Stimulated activated CD4-positive, alpha-beta T cell treated with anti-CD3 and anti-CD28 coated beads, Interleukin-1b, Interleukin-23, amount 100 ng/mL, for 48 hours (primary cell): Measurements from ENCODE around the gene OR6V1.
"Not testable (repeated sequence)": the region's sequence is repeated elsewhere in the genome, so short reads cannot be mapped to it uniquely, and the experiment has no call there.

Experiments
- DNase-seq: peaks from one replicate; pipeline ENCODE4 v3.0.0-alpha.2; 2020

The OR6V1 gene

DNA sequence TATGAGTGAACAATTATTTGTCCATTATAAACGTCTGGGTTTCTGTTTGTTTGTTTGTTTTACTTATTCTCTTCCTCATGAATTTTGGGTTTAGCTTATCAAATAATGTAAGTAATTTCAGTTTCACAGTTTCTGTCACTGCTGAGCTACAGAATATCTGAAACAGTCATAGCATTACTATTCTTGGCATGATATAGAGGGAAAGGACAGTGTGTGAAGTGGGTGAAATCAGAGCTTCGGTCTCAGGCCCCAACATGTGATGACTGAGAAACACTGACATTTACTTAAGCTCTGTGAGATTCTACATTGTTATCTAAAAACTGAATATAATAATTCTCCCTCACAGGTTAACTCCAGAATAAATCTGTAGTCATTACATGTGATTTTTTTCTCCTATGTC lies 8.8 kb upstream of the OR6V1 start:
- no peak for DNase-seq

DNA sequence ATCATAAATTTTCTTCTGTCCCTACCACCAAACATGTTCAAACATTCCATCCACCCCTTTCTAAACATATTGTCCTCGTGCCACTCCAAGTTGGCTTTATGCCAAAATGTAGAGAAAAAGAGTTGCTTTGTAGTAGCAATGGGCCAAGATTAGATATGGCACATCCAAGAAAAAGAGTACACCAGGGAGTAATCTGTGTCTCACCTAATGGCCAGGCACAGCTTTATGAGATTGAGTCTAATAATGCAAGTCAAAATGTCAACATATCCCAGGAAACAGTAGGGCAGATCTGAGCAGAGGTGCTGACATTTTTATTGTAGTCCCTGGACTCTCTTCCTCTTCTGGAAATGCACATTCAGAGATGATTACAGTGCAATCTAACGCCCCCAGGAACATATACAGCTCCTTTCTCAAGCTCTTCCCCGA lies 5.7 kb upstream of the OR6V1 start:
- DNase-seq: no peak

DNA sequence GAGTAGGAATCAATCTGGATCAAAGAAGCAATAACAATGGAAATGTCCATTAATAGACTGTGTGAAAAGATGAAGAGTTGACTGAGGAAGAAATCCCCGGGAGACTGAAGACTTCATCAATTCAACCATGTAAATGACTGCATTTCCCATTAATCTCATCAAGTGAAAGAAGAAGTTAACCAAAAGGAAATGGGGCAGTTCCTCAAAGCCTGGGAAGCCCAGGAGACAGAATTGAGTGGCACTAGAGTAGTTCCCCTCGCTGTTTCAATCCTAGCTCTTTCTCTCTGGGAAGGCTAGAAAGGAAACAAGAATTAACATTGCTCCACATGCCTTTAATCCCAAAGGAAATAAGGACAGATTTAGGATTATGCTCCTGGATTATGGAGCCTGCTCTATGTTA lies 4.8 kb upstream of the OR6V1 start:
- DNase-seq: no peak

DNA sequence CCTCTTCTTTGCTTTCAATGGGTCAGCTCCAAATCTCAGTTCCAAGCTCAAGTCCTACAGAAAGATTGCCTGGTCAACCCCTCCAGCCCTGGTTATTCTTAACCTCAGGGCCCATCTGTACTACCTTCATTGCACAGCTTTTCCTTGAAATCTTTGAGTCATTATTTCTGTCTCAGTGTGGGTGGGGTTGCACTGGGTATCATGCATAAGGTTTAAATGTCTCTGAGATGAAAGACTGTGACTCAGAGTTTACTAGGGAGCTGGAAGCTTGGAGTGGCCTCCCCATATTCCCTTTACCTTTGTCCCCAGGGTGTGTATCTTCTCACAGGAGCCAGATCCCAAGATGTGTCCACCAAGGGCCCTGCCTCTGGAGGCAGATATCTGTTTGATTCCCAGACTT lies 3.3 kb upstream of the OR6V1 start:
- no peak for DNase-seq

DNA sequence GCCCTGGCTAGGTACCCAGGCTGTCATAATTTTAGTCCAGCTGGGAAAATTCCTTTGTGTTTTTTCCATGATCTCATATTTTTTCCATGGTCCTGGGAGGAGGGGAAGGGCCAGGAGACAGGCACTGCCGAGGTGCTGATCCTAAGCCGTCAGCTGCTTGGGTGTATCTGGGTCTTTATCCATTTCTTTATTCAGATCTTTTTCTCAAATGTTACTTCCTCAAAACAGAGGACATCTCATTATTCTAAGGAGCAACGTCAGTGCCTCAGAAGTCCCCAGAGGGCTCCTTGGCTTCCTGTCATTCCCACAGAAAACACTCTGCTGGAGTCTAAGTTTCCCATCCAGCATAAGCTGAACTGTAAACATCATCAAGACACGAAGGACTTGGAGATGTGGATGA lies 2.8 kb upstream of the OR6V1 start:
- DNase-seq: no peak

DNA sequence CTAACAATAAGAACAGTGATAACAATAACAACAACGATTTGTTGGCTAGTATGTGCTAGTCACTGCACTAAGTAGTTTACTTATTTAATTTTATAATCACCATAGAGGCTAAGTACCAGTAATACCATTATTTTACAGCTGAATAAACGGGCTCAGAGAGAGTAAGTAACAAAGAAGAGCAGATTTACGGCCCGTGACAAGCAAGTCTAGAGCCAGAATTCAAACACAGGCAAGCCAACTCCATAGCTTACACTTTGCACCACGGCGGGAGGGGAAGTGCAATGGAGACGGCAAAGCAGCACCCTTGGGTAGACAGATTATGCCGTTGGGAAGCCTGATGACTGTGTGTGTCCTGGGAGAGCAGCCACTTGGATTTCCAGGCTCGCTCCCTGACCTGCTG lies 1.2 kb upstream of the OR6V1 start:
- DNase-seq: no peak

DNA sequence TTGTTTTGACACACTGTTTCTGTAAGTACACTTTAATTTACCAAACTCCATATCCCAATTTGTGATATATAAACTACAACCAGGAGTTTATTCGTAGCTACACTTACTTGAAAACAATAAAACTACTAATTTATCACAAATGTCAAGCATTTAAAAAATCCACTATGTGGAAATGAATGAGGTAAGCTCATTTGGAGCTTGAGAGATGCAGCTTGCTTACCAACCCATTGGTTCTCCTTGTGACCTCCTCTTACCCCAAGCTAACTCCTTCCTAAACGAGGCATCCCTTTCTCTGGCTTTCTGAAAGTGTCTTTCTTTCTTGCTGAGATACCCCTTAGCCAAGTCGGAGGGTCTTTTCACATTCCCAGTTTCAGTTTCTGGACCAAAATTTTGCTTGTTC lies 2.5 kb downstream of the OR6V1 start:
- no peak for DNase-seq

DNA sequence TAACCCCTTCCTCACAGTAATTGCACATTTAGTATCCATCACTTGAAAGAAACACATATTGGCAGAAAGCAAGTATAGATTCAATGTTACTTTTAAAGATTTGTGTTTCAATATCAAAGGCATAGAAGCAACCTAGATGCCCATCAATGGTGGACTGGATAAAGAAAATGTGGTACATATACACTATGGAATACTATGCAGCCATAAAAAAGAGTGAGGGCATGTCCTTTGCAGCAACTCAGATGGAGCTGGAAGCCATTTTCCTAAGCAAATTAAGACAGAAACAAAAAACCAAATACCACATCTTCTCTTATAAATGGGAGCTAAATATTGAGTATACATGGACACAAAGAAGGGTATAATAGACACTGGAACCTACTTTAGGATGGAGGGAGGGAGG lies 3.6 kb downstream of the OR6V1 start:
- no peak for DNase-seq

DNA sequence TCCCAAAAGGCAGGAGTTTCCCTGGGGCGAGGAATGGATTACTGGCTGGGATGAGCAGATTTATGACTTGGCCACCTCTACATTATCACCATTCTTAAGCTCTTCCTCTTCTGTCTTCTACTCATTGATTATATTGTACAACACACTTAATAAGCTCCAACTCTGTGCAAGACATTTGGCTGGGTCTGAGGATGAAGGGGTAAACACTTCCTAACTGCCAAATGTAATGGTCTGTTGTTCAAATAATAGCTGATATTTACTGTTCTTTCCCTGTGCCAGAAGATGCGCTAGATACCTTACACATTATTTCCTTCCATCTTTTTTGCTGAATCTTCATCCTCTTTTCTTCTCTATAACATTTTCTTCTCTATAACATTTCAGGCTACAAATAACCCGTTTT lies 11.6 kb downstream of the OR6V1 start:
- DNase-seq: no peak

DNA sequence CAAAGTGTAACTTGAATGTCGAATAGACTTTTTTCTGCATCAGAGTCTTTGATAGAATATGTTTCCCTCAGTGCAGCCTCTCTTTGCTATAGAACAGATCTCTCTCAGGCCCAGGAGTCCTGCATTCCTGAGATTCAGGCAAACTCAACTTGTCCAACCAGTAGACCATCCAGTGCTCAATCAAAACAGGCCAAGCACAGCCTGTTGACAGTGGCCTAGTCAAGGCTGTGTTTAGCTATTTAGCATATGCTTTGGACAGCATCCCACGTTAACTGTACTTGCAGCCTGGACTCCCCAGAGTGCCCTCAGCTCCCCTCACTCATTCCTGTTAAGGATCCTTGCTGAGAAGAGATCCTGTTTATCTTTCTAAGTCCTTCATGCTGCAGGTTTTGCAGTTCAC lies 16.3 kb downstream of the OR6V1 start:
- DNase-seq: no peak

DNA sequence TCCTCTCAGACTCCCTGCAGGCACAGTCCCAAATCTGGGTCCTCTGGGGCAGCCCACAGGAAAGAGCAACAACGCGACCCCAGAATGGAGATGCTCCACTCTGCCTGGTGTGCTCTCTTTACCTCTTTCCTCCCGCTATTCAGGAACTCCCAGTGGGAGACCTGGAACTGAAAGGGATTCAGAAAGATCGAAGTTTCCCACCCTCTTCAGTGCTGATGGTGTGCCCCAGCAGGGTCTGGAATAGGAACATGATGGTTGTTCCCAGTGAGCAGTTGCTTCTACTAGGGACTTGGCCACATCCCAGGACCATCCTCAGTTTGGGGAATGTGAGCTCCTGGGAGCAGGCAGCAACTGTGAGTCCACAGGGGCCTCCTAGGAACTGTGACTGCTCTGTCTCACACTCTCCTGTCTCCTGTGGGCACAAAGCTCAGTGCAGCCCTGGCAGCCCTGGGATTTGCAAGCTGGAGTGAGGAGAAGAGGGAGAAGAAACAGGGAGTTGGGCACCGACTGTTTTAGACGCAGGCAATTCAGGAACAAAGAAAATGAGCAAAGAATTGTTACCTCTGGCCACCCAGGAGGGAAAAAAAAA lies 17.9 kb downstream of the OR6V1 start:
- DNase-seq: no peak

DNA sequence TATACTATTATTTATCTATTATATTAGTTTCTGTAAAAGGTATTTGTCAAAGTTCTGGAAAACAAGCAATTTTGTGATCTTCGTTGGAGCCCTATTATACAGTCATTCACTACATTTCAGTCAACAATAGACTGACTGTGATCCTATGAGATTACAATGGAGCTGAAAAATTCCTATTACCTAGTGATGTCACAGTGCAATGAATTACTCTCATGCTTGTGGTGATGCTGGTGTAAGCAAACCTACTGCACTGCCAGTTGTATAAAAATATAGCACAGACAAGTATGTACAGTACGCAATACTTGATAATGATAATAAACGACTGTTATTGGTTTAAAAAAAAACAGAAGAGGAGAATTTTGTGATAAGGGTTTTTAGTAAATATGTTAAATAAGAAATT lies 21.4 kb downstream of the OR6V1 start:
- DNase-seq: no peak

DNA sequence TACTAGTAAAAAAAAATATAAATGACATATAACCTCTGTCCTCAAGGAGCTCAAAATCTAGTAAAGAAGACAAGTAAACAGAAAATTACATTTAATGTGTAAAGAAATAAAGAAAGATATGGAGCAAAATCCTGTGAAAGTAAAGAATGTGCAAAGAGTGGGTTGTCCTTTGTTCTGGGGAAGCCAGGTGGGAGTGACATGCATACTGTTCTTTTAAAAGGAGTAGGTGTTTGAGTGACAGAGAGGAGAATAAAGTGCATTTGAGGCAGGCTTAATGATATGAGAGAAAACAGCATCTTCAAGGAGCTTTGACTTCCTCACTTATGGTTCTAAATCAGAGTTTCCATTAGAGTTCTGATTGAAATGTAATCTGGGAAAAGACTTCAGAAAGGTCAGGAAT lies 22.0 kb downstream of the OR6V1 start:
- DNase-seq: no peak

DNA sequence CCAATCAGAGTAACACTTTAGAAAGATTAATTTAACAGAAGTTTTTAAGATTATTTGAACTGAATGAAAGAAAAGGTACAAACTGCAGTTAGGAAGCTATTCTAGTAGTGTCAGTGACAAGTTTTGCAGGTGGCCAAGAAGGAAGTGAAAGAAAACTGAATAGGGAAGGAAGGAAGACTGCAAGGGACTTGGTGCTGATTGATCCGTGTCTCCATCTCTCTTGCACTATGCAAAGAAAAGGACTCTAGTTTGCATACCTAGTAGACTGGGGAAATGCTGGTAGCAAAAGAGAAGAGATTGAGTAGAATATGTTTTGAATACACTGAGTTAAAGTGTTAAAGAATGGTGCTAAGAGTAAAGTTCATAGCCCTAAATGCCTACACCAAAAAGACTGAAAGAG lies 33.0 kb downstream of the OR6V1 start:
- DNase-seq: no peak

DNA sequence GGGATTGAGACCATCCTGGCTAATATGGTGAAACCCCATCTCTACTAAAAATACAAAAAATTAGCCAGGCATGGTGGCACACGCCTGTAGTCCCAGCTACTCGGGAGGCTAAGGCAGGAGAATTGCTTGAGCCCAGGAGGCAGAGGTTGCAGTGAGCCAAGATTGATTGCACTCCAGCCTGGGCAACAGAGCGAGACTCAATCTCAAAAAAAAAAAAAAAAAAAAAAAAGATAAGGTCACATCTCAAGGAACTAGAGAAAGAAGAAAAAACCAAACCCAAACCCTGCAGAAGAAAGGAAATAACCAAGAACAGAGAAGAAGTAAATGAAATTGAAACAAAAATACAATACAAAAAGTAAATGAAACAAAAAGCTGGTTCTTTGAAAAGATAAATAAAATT lies 33.5 kb downstream of the OR6V1 start:
- not testable (repeated sequence) for DNase-seq

DNA sequence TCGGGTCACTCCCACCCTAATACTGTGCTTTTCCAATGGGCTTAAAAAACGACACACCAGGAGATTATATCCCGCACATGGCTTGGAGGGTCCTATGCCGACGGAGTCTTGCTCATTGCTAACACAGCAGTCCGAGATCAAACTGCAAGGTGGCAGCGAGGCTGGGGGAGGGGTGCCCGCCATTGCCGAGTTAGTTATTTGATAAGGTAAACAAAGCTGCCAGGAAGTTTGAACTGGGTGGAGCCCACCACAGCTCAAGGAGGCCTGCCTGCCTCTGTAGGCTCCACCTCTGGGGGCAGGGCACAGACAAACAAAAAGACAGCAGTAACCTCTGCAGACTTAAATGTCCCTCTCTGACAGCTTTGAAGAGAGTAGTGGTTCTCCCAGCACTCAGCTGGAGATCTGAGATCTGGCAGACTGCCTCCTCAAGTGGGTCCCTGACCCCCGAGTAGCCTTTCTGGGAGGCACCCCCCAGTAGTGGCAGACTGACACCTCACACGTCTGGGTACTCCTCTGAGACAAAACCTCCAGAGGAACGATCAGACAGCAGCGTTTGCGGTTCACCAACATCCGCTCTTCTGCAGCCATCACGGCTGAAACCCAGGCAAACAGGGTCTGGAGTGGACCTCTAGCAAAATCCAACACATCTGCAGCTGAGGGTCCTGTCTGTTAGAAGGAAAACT lies 36.5 kb downstream of the OR6V1 start:
- not testable (repeated sequence) for DNase-seq

DNA sequence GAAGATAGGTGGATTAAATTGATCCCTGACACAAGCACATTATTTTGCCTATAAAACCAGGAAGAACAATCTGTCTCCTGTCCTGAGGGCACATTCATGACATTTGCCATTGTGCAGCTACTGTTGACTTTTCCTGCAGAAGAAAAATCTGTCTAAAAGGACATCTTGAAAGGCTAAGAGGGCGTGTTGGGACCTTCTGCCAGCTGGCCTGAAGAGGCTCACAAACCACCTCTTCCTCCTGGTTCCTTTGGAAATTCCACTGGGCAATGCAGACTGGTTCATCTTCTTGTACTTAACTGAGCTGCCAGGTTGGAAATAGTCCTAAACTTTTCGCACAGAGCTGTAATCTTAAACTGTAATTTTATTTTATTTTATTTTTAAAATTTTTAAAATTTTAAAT lies 44.0 kb downstream of the OR6V1 start:
- DNase-seq: no peak

DNA sequence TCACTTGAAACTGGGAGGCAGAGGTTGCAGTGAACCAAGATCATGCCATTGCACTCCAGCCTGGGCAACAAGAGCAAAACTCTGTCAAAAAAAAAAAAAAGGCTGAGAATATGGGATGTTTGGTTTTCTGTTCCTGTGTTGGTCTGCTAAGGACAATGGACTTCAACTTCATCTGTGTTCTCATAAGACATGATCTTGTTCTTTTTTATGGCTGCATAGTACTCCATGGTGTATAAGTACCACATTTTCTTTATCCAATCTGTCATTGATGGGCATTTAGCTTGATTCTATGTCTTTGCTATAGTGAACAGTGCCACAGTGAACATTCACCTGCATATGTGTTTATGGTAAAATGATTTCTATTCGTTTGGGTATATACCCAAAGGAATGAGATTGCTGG lies 47.4 kb downstream of the OR6V1 start:
- not testable (repeated sequence) for DNase-seq
